ENCODE results near the gene TTLL5.

The TTLL5 gene

DNA sequence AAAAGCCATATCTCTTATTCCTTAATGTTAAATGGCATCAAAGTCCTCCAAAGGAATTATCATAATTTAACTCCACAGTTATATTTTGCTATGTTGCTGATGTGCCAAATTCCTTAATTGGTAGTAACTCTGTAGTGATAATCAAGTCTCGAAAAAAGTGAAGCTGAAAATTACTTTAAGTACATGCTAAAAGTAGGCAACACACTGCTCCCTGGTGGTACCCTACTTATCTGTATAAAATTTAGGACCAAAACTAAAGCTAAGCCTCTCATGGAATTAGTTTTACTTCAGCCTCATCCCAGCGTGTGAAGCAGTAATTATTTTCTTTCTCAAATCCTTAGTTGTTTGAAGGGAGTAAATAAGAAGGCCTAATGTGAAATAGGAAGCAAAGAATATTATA is 132.8 kb downstream of the TTLL5 start:
- no peak for DNase-seq (ENCODE audit: low spot score)
- Mint-ChIP-seq H3K9me3 (peaks cover 15% of the 10 kb centered on the region), H3K4me3 (no peak overlapping the region), H3K4me1 (ENCODE audit: low read depth) (no peaks in the 10 kb centered on the region), H3K27me3 (ENCODE audit: low read depth) (no peaks in the 10 kb centered on the region), H3K36me3 (ENCODE audit: low read depth) (peaks cover 27% of the 10 kb centered on the region), H3K27ac (no peak overlapping the region)

- Mint-ChIP-seq H3K36me3 (ENCODE audit: low read depth) (peaks cover 32% of the 10 kb centered on the region), H3K27ac (no peak overlapping the region), H3K9me3 (peaks cover 22% of the 10 kb centered on the region), H3K4me3 (no peak overlapping the region), H3K27me3 (ENCODE audit: low read depth) (no peaks in the 10 kb centered on the region), H3K4me1 (ENCODE audit: low read depth) (no peaks in the 10 kb centered on the region)
- DNase-seq (ENCODE audit: low spot score): no peak
These were observed 133.6 kb downstream of the TTLL5 start for GRCh38 chr14:75794615-75795038.

GRCh38 chr14:75800792-75801191 is 139.7 kb downstream of the TTLL5 start:
- Mint-ChIP-seq H3K4me3 (no peak overlapping the region), H3K27ac (no peak overlapping the region), H3K4me1 (ENCODE audit: low read depth) (no peaks in the 10 kb centered on the region), H3K27me3 (ENCODE audit: low read depth) (no peaks in the 10 kb centered on the region), H3K9me3 (peaks cover 31% of the 10 kb centered on the region), H3K36me3 (ENCODE audit: low read depth) (peaks cover 37% of the 10 kb centered on the region)
- DNase-seq (ENCODE audit: low spot score): no peak

GRCh38 chr14:75802486-75802885 is 141.4 kb downstream of the TTLL5 start:
- no peak overlapping the region for H3K27ac Mint-ChIP-seq

DNA sequence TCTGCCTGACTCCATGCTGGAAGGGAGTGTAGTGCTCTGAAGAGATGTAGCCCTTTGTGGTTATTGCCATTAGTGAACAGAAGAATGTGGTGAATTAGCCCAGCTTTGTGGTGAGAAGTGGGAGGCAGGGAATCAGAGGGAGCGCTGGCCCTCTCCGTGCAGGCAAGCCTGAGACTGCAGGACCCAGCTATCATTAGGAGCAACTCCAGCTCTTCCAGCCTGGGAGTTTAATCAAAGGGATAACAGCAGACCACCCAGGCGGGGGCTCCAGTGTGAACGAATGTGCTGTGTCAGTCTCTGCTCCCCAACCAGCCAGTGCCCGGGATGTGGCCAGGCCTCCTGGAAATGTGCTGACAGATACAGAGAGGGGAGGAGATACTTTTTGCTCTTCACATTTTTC is 142.7 kb downstream of the TTLL5 start:
- Mint-ChIP-seq H3K9me3 (peaks cover 17% of the 10 kb centered on the region), H3K4me1 (ENCODE audit: low read depth) (no peaks in the 10 kb centered on the region), H3K4me3 (no peak overlapping the region), H3K27me3 (ENCODE audit: low read depth) (no peaks in the 10 kb centered on the region), H3K36me3 (ENCODE audit: low read depth) (peaks cover 18% of the 10 kb centered on the region), H3K27ac (no peak overlapping the region)
- DNase-seq (ENCODE audit: low spot score): no peak

More at GRCh38 chr14:75802486-75802885, 141.4 kb downstream of the TTLL5 start:
- Mint-ChIP-seq H3K36me3 (ENCODE audit: low read depth) (peaks cover 29% of the 10 kb centered on the region), H3K27me3 (ENCODE audit: low read depth) (no peaks in the 10 kb centered on the region), H3K4me3 (no peak overlapping the region), H3K9me3 (peaks cover 28% of the 10 kb centered on the region), H3K4me1 (ENCODE audit: low read depth) (no peaks in the 10 kb centered on the region)
- no peak for DNase-seq (ENCODE audit: low spot score)

DNA sequence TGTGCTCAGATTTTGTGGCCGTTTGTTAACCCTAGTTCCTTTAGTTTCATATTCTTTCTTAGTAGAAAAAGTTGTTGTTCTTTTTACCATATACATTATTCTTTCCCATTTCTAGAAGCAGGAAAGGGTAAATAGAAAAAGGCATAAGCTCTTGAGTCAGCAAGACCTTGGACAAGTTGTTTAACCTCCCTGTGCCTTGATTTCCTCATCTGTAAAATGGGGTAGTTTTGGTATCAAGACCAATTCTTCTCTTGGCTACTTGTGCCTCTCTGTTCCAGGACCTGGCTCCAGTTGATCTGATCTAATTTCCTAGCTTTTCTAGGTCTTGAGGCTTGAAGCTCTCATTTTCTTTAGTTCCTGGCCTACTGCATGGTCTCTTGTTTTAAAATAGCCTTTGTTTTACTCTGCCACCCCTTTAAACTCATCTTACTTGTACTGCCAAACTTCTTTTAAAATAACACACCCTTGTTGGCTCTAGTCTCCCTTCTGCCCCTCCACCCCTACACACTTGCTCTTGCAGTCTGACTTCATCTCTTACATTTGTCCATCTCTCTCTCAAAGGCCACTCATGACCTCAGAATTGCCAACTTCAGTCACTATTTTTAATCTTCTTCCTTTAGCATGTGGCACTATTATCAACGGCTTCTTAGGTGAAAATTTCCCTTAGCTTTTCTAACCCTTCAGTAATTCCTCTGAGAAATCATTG is 143.7 kb downstream of the TTLL5 start:
- H3K27me3 Mint-ChIP-seq (ENCODE audit: low read depth): no peaks in the 10 kb centered on the region
- no peak for DNase-seq (ENCODE audit: low spot score)
- H3K4me3 Mint-ChIP-seq: no peak overlapping the region
- peaks cover 8% of the 10 kb centered on the region for H3K9me3 Mint-ChIP-seq
- H3K36me3 Mint-ChIP-seq (ENCODE audit: low read depth): peaks cover 10% of the 10 kb centered on the region
- no peak overlapping the region for H3K27ac Mint-ChIP-seq
- no peaks in the 10 kb centered on the region for H3K4me1 Mint-ChIP-seq (ENCODE audit: low read depth)

GRCh38 chr14:75805646-75806045 is 144.6 kb downstream of the TTLL5 start:
- Mint-ChIP-seq H3K4me1 (ENCODE audit: low read depth) (no peaks in the 10 kb centered on the region), H3K27ac (no peak overlapping the region), H3K36me3 (ENCODE audit: low read depth) (peaks cover 4% of the 10 kb centered on the region), H3K4me3 (no peak overlapping the region), H3K9me3 (no peaks in the 10 kb centered on the region), H3K27me3 (ENCODE audit: low read depth) (no peaks in the 10 kb centered on the region)
- no peak for DNase-seq (ENCODE audit: low spot score)

- no peaks in the 10 kb centered on the region for H3K4me1 Mint-ChIP-seq (ENCODE audit: low read depth)
- DNase-seq (ENCODE audit: low spot score): no peak
- H3K4me3 Mint-ChIP-seq: no peak overlapping the region
- no peaks in the 10 kb centered on the region for H3K36me3 Mint-ChIP-seq (ENCODE audit: low read depth)
- no peaks in the 10 kb centered on the region for H3K27me3 Mint-ChIP-seq (ENCODE audit: low read depth)
- H3K27ac Mint-ChIP-seq: no peak overlapping the region
- H3K9me3 Mint-ChIP-seq: no peaks in the 10 kb centered on the region
These were observed 145.3 kb downstream of the TTLL5 start for GRCh38 chr14:75806352-75806832.

GRCh38 chr14:75807667-75808360 is 146.8 kb downstream of the TTLL5 start:
- H3K4me3 Mint-ChIP-seq: no peak overlapping the region
- no peaks in the 10 kb centered on the region for H3K27me3 Mint-ChIP-seq (ENCODE audit: low read depth)
- H3K9me3 Mint-ChIP-seq: no peaks in the 10 kb centered on the region
- no peak overlapping the region for H3K27ac Mint-ChIP-seq
- H3K4me1 Mint-ChIP-seq (ENCODE audit: low read depth): no peaks in the 10 kb centered on the region
- no peak for DNase-seq (ENCODE audit: low spot score)
- no peaks in the 10 kb centered on the region for H3K36me3 Mint-ChIP-seq (ENCODE audit: low read depth)

DNA sequence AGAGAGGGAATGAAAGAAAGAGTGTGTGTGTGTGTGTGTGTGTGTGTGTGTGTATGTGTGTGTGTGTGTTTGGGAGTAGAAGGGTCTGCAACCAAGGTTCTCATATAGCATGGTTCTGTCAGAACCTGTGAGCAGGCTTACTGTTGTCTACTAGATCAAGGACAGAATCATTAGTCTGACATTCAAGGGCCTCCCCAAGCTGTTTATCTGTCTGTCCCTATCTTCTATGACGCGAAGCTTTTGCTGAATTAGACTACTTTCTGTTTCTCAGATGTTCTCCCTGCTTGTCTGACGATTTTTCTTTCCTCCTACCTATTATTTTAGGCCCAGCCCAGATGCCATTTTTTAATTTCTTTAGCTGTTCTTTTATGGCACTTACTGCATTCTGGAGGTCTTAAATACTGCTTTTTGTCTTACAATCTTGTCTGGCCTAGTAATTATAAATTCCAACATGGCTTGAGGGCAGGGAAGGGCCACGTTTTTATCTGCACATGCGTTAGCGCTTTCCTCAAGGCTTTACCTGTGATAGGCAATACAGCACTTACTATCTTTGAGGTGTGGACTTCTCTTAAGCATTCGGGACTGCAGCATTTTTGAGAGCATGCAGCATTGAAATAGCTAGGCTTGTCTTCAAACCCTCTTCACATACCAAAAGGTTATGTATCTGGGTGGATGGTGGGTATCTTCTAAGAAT is 150.2 kb downstream of the TTLL5 start:
- Mint-ChIP-seq H3K36me3 (ENCODE audit: low read depth) (no peaks in the 10 kb centered on the region), H3K4me3 (no peak overlapping the region), H3K27me3 (ENCODE audit: low read depth) (no peaks in the 10 kb centered on the region), H3K4me1 (ENCODE audit: low read depth) (no peaks in the 10 kb centered on the region), H3K27ac (no peak overlapping the region), H3K9me3 (no peaks in the 10 kb centered on the region)
- no peak for DNase-seq (ENCODE audit: low spot score)

- Mint-ChIP-seq H3K9me3 (no peaks in the 10 kb centered on the region), H3K27me3 (ENCODE audit: low read depth) (no peaks in the 10 kb centered on the region), H3K4me1 (ENCODE audit: low read depth) (no peaks in the 10 kb centered on the region), H3K4me3 (no peak overlapping the region), H3K27ac (no peak overlapping the region), H3K36me3 (ENCODE audit: low read depth) (no peaks in the 10 kb centered on the region)
- no peak for DNase-seq (ENCODE audit: low spot score)
These were observed 150.9 kb downstream of the TTLL5 start for GRCh38 chr14:75811872-75812499.

DNA sequence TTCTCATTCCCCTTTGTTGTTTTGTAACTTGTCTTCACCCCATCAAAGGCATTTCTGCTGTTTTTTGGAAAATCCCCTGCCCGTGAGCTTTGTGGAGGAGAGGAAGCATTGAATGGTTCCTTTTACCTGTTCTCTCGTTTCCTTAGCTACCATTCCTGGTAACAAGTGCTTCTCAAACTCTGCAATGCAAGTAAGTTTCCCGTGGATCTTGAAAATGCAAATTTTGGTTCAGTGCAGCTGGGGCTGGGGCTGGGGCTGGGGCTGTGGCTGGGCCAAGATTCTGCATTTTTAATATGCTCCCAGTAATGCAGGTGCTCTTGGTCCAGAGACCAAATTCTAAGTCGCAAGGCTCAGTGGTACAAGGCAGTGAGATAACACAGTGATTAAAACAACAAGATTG is 151.6 kb downstream of the TTLL5 start:
- DNase-seq (ENCODE audit: low spot score): no peak
- Mint-ChIP-seq H3K4me1 (ENCODE audit: low read depth) (no peaks in the 10 kb centered on the region), H3K9me3 (no peaks in the 10 kb centered on the region), H3K27ac (no peak overlapping the region), H3K27me3 (ENCODE audit: low read depth) (no peaks in the 10 kb centered on the region), H3K36me3 (ENCODE audit: low read depth) (no peaks in the 10 kb centered on the region), H3K4me3 (no peak overlapping the region)

- Mint-ChIP-seq H3K36me3 (ENCODE audit: low read depth) (peaks cover 1% of the 10 kb centered on the region), H3K4me3 (no peak overlapping the region)
These were observed 159.7 kb downstream of the TTLL5 start for GRCh38 chr14:75820761-75821160.

More at GRCh38 chr14:75820761-75821160, 159.7 kb downstream of the TTLL5 start:
- no peaks in the 10 kb centered on the region for H3K9me3 Mint-ChIP-seq
- peaks cover 6% of the 10 kb centered on the region for H3K4me1 Mint-ChIP-seq (ENCODE audit: low read depth)
- no peak overlapping the region for H3K27ac Mint-ChIP-seq
- no peak for DNase-seq (ENCODE audit: low spot score)
- no peaks in the 10 kb centered on the region for H3K27me3 Mint-ChIP-seq (ENCODE audit: low read depth)

Data from T-helper 2 cell treated with Interferon-gamma antibody and Interleukin-4, amounts not matched to agents 5 μg/mL and 100 μg/mL, for 36 hours (primary cell).